PC-9 (cell line): ENCODE data around the gene KIAA1671. TPM values are rescaled to one million over a fixed set of nuclear protein-coding genes. Genes with fewer than 3 reads are reported as not detected.

Source experiments
- BruUV-seq: library from RNA; stranded (reverse); fragments of 400-500 nt; replicated peaks from 2 replicates; lab custom pipeline; 2021; lab: Mats Ljungman, UMichigan
- CTCF ChIA-PET: fragments of 300-600 bp; sonication (Branson Sonifier 250); formaldehyde crosslinking; loops from one replicate; lab custom pipeline; 2022; ENCODE audit warnings: antibody characterized with exemption; lab: Charles Lee
- POLR2A ChIA-PET: fragments of 300-600 bp; sonication (Branson Sonifier 250); formaldehyde crosslinking; loops from one replicate; lab custom pipeline; 2022; ENCODE audit warnings: antibody characterized with exemption; ENCODE audit not compliant: unreplicated experiment; lab: Charles Lee
- DNase-seq, 2 experiments: peaks; one replicate each; pipeline versions ENCODE4 v3.0.0 to v3.0.0-alpha.2; 2015 to 2022; ENCODE audit warnings: mixed read lengths in 1 of 2
- H2AFZ ChIP-seq: fragments of 200-600 bp; sonication (generic); 2 replicates; pipeline ENCODE4 v1.8.1; 2017; ENCODE audit warnings: antibody characterized with exemption
- H3F3A ChIP-seq: fragments of 200-600 bp; sonication (generic); 2 replicates; pipeline ENCODE4 v1.8.1; 2017; ENCODE audit warnings: antibody characterized with exemption, mild to moderate bottlenecking, low read depth; ENCODE audit not compliant: insufficient read depth
- H3K27ac ChIP-seq: fragments of 200-600 bp; sonication (generic); 2 replicates; pipeline ENCODE4 v1.6.1; 2016; ENCODE audit warnings: mixed run types
- H3K27me3 ChIP-seq: fragments of 200-600 bp; sonication (generic); 2 replicates; pipeline ENCODE4 v1.6.1; 2016; ENCODE audit warnings: low read depth, mixed run types; ENCODE audit not compliant: insufficient read depth
- H3K36me3 ChIP-seq: fragments of 200-600 bp; sonication (generic); 2 replicates; pipeline ENCODE4 v1.6.1; 2016; ENCODE audit warnings: low read depth, mixed run types
- H3K4me1 ChIP-seq: fragments of 200-600 bp; sonication (generic); replicated peaks from 2 replicates; pipeline ENCODE4 v1.6.1; 2016; ENCODE audit warnings: mixed run types; ENCODE audit not compliant: insufficient read depth
- H3K4me2 ChIP-seq: fragments of 200-600 bp; sonication (generic); 2 replicates; pipeline ENCODE4 v1.6.1; 2017; ENCODE audit warnings: mixed run types
- H3K4me3 ChIP-seq: fragments of 200-600 bp; sonication (generic); 2 replicates; pipeline ENCODE4 v1.6.1; 2016; ENCODE audit warnings: mixed run types
- H3K79me2 ChIP-seq: fragments of 200-600 bp; sonication (generic); 2 replicates; pipeline ENCODE4 v1.6.1; 2017; ENCODE audit warnings: low read depth, mixed run types
- H3K9me2 ChIP-seq: fragments of 200-600 bp; sonication (generic); 2 replicates; pipeline ENCODE4 v1.8.1; 2017; ENCODE audit warnings: mild to moderate bottlenecking; ENCODE audit not compliant: insufficient read depth
- H3K9me3 ChIP-seq: fragments of 200-600 bp; sonication (generic); 2 replicates; pipeline ENCODE4 v1.8.1; 2016; ENCODE audit warnings: low read depth; ENCODE audit not compliant: insufficient read depth
- H4K20me1 ChIP-seq: fragments of 200-600 bp; sonication (generic); 2 replicates; pipeline ENCODE4 v1.8.1; 2017; ENCODE audit not compliant: insufficient read depth
- CTCF ChIP-seq: fragments of 200-600 bp; sonication (generic); conservative IDR thresholded peaks from 2 replicates; pipeline ENCODE4 v1.6.1; 2017; ENCODE audit warnings: mixed run types, antibody characterized with exemption, mild to moderate bottlenecking, moderate library complexity
- EZH2 ChIP-seq: fragments of 200-600 bp; sonication (generic); IDR thresholded peaks from 2 replicates; pipeline ENCODE4 v1.8.0; 2017; ENCODE audit warnings: antibody characterized with exemption, low read depth
- intact Hi-C: fragments of 100-400 bp; cut with micrococcal nuclease; formaldehyde crosslinking; loops from one replicate; pipeline ENCODE4 v1.10.0; 2022; ENCODE audit not compliant: unreplicated experiment
- total RNA-seq: library from RNA; stranded (reverse); gene quantifications from 2 replicates; pipeline ENCODE4 v1.2.3, GENCODE V29; 2021

KIAA1671 gene
- total RNA-seq, 1 experiment from 2014 or later = 44.3 TPM

- H3F3A ChIP-seq = peaks cover 1% of the 10 kb centered on the region; the same call in 1 of the 2 replicates
- BruUV-seq = no TSS peak
- no peaks in the 10 kb centered on the region for H3K9me3 ChIP-seq
- no peaks in the 10 kb centered on the region for H3K36me3 ChIP-seq
- peaks cover 6% of the 10 kb centered on the region; the same call in 1 of the 2 replicates for H4K20me1 ChIP-seq
- H2AFZ ChIP-seq = no peak overlapping the region
- H3K4me3 ChIP-seq = no peak overlapping the region
- intact Hi-C loops = no loop called here
- peaks cover 6% of the 10 kb centered on the region for H3K4me1 ChIP-seq
- peaks cover 43% of the 10 kb centered on the region for H3K79me2 ChIP-seq
- POLR2A ChIA-PET = no interaction called here
- no peak for DNase-seq
- H3K4me2 ChIP-seq = no peak overlapping the region
- no peaks in the 10 kb centered on the region for H3K27me3 ChIP-seq
- H3K9me2 ChIP-seq = no peaks in the 10 kb centered on the region
- TF ChIP-seq EZH2 (no peak), CTCF (no peak)
- CTCF ChIA-PET = no interaction called here
- no peak overlapping the region for H3K27ac ChIP-seq
Measured at GRCh38 chr22:24975125-24975640, 22.7 kb downstream of the KIAA1671 start.

DNA sequence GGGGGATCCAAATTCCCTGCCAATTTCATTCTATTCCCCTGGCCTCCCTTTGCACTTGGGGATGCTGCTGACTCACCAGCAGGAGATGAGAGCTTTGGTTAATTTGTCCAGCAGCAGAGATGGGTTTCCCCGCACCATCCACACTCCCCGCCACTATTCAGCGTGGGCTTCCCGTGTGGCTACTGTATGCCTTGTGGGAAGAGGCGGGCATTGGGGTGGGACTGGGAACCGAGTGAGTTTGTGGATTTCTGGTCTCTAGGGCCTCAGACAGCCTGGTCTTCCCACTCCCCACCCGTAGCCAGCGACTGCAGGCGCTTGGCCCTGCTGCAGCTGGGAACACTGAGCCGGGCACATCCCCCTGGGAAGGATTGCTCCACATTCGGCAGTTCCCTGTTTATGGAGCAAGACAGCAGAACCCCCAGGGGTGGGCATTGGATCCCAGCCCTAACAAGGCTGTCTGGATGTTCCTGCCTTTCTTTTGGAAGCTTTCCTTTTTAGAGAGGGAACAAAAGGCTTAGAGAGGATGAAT is 23.4 kb downstream of the KIAA1671 start:
- no TSS peak for BruUV-seq
- no peaks in the 10 kb centered on the region for H3K9me2 ChIP-seq
- H4K20me1 ChIP-seq = peaks cover 6% of the 10 kb centered on the region; the same call in 1 of the 2 replicates
- intact Hi-C loops = no loop called here
- H3K4me1 ChIP-seq = no peaks in the 10 kb centered on the region; the same call in 1 of the 2 replicates
- ChIA-PET POLR2A (no interaction called here), CTCF (no interaction called here)
- H3K27me3 ChIP-seq = no peaks in the 10 kb centered on the region
- H2AFZ ChIP-seq = no peak overlapping the region
- no peak overlapping the region for H3K4me3 ChIP-seq
- H3K79me2 ChIP-seq = peaks cover 37% of the 10 kb centered on the region
- H3F3A ChIP-seq = no peaks in the 10 kb centered on the region
- no peaks in the 10 kb centered on the region for H3K9me3 ChIP-seq
- H3K4me2 ChIP-seq = no peak overlapping the region
- DNase-seq = no peak
- H3K27ac ChIP-seq = no peak overlapping the region
- no peak for TF ChIP-seq EZH2
- no peaks in the 10 kb centered on the region for H3K36me3 ChIP-seq

GRCh38 chr22:24976442-24977218 is 24.1 kb downstream of the KIAA1671 start:
- H4K20me1 ChIP-seq = peaks cover 6% of the 10 kb centered on the region; the same call in 1 of the 2 replicates
- no peaks in the 10 kb centered on the region for H3K9me2 ChIP-seq
- no peak overlapping the region for H3K4me2 ChIP-seq
- no peaks in the 10 kb centered on the region for H3K27me3 ChIP-seq
- BruUV-seq = no TSS peak
- DNase-seq = no peak
- H3F3A ChIP-seq = no peaks in the 10 kb centered on the region
- no peaks in the 10 kb centered on the region for H3K36me3 ChIP-seq
- ChIA-PET CTCF (no interaction called here), POLR2A (no interaction called here)
- no peak overlapping the region for H2AFZ ChIP-seq
- H3K27ac ChIP-seq = no peak overlapping the region
- H3K4me3 ChIP-seq = no peak overlapping the region
- H3K79me2 ChIP-seq = peaks cover 30% of the 10 kb centered on the region
- no peaks in the 10 kb centered on the region for H3K9me3 ChIP-seq
- intact Hi-C loops = no loop called here
- no peaks in the 10 kb centered on the region for H3K4me1 ChIP-seq
- TF ChIP-seq EZH2 (no peak), CTCF (no peak)
